Activated naive CD8-positive, alpha-beta T cell treated with anti-CD3 and anti-CD28 coated beads, Interleukin-2, amount 50 U/mL, for 16 hours (primary cell): ENCODE measurements around the gene PCDHA5.
"Not testable (repeated sequence)": the region's sequence is repeated elsewhere in the genome, so short reads cannot be mapped to it uniquely, and the experiment has no call there.

Source experiments
- DNase-seq: peaks from one replicate; pipeline ENCODE4 v3.0.0-alpha.2; 2020; ENCODE audit warnings: low read depth, low spot score

The PCDHA5 gene

GRCh38 chr5:140821375-140822280 lies at the start of gene PCDHA5:
PCDHA5 (plus strand) TSS chr5:140821613.
- no peak for DNase-seq

- DNase-seq, result no peak
Measured at GRCh38 chr5:140780512-140780911, 40.9 kb upstream of the PCDHA5 start.

GRCh38 chr5:140785905-140786686 lies 35.3 kb upstream of the PCDHA5 start, which contains the start of gene PCDHA1:
PCDHA1 (plus strand) TSS chr5:140786140.
- DNase-seq, result no peak

- not testable (repeated sequence) for DNase-seq
Measured at GRCh38 chr5:140787422-140787821, 34.0 kb upstream of the PCDHA5 start.

GRCh38 chr5:140787849-140788504 lies 33.4 kb upstream of the PCDHA5 start:
- not testable (repeated sequence) for DNase-seq

- no peak for DNase-seq
Measured at GRCh38 chr5:140791089-140791488, 30.3 kb upstream of the PCDHA5 start.

GRCh38 chr5:140794595-140795258 lies 26.7 kb upstream of the PCDHA5 start, which contains the start of gene PCDHA2:
PCDHA2 (plus strand) TSS chr5:140794852.
- DNase-seq, result no peak

- no peak for DNase-seq
Measured at GRCh38 chr5:140795259-140795641, 26.2 kb upstream of the PCDHA5 start.

GRCh38 chr5:140796072-140796717 lies 25.2 kb upstream of the PCDHA5 start:
- DNase-seq, result not testable (repeated sequence)

- DNase-seq, result no peak
Measured at GRCh38 chr5:140796718-140797095, 24.7 kb upstream of the PCDHA5 start.

- DNase-seq, result no peak
Measured at GRCh38 chr5:140800816-140801493, 20.5 kb upstream of the PCDHA5 start, which contains the start of gene PCDHA3. PCDHA3 (plus strand) TSS chr5:140801057.

GRCh38 chr5:140801494-140801841 lies 19.9 kb upstream of the PCDHA5 start:
- DNase-seq, result no peak

- not testable (repeated sequence) for DNase-seq
Measured at GRCh38 chr5:140802381-140802780, 19.0 kb upstream of the PCDHA5 start.

- no peak for DNase-seq
Measured at GRCh38 chr5:140802781-140803271, 18.6 kb upstream of the PCDHA5 start.

GRCh38 chr5:140806834-140807775 lies 14.3 kb upstream of the PCDHA5 start, which contains the start of gene PCDHA4:
PCDHA4 (plus strand) TSS chr5:140807068.
- DNase-seq, result no peak

GRCh38 chr5:140808241-140808888 lies 13.0 kb upstream of the PCDHA5 start:
- DNase-seq, result not testable (repeated sequence)

GRCh38 chr5:140808889-140809291 lies 12.5 kb upstream of the PCDHA5 start:
- DNase-seq, result no peak

GRCh38 chr5:140822281-140822629 lies 842 bp downstream of the PCDHA5 start:
- DNase-seq, result no peak
